A172 (cell line): Measurements from ENCODE around the gene DOK7. TPM values are rescaled to one million over a fixed set of nuclear protein-coding genes. Genes with fewer than 3 reads are reported as not detected.

Experiments
- DNase-seq: peaks from one replicate; pipeline ENCODE4 v3.0.0-alpha.2; 2015; ENCODE audit warnings: low spot score
- total RNA-seq: library from RNA; depleted of rRNA; stranded (reverse); fragments of >200 nt; shearing (Covaris generic); gene quantifications from 2 replicates; pipeline ENCODE4 v1.2.3, GENCODE V29; 2014; rRNA removed

DOK7 gene, protein sequence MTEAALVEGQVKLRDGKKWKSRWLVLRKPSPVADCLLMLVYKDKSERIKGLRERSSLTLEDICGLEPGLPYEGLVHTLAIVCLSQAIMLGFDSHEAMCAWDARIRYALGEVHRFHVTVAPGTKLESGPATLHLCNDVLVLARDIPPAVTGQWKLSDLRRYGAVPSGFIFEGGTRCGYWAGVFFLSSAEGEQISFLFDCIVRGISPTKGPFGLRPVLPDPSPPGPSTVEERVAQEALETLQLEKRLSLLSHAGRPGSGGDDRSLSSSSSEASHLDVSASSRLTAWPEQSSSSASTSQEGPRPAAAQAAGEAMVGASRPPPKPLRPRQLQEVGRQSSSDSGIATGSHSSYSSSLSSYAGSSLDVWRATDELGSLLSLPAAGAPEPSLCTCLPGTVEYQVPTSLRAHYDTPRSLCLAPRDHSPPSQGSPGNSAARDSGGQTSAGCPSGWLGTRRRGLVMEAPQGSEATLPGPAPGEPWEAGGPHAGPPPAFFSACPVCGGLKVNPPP
- total RNA-seq, result 17.9 and 21.4 TPM in 2 replicates

DNA sequence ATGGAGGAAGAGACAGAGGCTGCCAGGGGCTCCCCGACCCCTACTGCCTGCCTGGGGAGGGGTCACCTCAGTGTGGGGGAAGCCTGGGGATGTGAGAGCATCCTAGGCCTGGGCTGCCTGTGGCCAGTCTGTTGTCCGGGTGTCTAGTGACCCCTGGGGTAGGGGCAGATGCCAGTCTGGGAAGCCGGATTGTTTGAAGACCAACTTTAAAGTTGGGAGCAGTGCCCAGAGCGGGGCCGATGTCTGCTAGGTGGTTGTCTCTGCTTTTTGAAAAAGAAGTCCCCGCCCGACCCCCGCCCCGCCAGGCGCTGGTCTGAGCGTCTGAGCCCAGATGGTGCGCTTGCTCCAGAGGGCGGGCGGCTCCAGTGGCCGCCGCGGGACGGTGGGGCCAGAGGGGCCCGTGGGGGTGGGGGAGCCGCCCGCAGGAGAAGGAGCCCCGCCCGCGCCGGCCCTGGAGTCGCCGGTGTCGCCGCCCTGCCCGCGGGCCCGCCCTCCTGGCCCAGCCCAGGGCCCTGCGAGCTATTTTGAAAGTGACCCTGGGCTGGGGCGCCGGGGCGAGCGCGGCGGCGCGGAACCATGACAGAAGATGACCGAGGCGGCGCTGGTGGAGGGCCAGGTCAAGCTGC, at the start of gene DOK7:
Gene DOK7 (plus strand): TSS at position 517 of the 626 bp plus-strand sequence. CDS start 70 bp downstream, at position 587.
- no peak for DNase-seq

DNA sequence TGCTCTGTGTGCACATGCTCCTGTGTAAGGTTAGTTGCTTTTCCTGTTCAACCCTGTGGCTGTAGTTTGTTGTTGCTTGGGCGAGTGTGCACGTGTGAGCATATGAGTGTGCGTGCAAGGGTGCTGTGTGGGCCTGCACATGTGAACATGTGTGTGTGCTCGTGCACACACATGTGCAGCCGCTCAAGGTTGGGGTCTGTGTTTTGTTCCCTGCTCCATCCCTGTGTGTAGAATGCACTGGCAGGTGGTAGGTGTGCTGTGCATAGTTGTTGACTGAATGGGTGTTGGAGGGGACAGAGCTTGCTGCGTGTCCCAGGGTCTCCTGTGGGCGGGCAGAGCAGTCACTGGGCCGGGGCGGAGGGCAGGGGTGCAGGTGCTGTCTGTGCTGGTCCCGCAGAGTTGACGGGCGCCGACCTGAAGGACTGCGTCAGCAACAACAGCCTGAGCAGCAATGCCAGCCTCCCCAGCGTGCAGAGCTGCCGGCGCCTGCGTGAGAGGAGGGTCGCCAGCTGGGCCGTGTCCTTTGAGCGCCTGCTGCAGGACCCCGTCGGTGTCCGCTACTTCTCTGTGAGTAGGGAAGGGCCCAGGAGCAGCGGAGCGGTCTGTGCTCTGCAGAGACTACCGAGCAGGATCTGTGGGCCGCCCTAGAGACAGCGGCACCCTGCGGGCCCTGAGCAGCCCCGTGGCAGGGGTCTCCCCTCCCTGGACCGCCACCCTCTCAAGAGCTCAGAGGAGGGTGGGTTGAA, 49.3 kb upstream of the DOK7 start:
- no peak for DNase-seq

DNA sequence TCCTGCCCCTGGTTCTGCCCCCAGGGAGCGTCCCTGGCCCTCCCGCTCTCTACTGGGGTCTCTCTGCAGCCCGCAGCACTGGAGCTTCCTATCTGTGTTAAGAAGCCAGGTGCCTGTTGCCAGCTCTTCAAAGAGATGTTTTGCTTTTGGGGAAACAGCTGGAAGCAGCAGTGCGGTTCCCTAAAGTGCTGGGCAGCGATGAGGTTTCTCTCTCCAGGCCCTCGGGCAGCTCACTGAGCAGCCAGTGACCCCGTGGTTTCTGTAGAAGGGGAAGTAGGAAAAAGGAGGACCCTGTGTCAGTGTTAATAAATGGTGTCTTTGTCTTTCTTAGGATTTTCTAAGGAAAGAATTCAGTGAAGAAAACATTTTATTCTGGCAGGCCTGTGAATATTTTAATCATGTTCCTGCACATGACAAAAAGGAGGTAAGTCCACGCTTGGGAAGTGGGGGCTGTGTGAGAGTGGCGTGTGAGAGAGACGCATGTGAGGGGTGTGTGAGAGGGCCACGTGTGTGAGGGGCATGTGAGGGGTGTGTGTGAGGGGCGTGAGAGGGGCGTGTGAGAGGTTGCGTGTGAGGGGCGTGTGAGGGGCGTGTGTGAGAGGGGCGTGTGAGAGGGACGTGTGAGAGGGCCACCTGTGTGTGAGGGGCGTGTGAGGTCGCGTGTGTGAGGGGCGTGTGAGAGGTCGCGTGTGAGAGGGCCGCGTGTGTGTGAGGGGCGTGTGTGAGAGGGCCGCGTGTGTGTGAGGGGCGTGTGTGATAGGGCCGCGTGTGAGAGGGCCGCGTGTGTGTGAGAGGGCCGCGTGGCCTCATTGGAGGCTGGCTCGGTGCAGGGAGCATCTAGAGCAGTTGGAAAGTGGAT, 48.5 kb upstream of the DOK7 start:
- no peak for DNase-seq

DNA sequence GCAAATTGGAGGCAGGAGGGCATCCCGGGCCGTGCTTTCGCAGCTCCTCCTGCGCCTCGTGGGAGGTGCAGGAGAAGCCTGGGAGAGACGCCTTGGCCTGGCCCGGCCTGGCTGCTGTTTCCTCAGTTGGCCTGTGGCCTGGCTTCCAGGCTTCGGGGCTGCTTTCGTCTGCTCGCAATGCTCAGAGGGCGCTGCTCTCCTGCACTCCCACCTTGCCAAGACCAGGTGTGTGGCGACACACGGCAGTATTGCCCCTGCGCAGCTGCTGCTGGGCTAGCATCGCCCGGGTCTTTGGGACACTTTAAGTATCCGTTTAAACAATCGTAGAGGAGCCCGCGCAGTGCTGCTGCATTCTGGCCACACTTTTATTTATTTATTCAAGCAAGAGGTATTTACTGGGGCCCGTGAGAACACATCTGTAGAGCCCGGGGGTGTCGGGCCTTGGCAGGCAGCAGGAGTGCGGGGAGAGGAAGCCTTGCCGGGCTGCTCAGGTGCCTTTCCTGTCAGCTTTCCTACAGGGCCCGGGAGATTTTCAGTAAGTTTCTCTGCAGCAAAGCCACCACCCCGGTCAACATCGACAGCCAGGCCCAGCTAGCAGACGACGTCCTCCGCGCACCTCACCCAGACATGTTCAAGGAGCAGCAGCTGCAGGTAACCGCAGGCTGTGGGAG, 47.5 kb upstream of the DOK7 start:
- DNase-seq, result no peak

DNA sequence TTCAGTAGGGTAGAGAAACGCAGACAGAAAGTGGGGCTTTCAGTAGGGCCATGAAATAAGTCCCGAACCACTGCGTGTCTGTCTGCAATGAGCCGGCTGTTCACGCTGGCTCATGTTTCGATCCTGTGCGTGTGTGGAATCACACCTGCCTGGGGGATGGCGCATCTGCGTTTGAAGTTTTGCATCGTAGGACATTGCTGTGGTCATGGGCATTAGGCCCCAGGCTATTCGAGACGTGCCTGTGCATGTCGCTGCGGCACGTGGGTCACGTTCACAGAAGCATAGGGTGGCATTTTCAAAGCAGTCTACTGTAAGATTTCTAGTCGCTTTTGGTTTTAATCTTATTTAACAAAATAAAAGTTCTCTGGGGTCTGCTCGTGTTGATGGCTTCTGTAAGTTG, 46.8 kb upstream of the DOK7 start:
- no peak for DNase-seq

DNA sequence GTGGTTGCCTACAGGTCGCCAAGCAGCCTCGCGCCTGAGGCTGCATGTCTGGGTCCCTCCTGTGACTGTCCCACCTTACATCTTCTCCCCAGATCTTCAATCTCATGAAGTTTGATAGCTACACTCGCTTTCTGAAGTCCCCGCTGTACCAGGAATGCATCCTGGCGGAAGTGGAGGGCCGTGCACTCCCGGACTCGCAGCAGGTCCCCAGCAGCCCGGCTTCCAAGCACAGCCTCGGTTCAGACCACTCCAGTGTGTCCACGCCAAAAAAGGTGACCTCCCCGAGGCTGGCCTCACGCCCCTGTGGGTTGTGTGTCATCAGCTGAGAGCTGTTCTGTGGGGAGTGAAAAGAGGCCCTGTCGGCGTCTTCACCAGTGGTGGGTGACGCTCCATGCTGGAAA, 46.3 kb upstream of the DOK7 start:
- DNase-seq, result no peak

DNA sequence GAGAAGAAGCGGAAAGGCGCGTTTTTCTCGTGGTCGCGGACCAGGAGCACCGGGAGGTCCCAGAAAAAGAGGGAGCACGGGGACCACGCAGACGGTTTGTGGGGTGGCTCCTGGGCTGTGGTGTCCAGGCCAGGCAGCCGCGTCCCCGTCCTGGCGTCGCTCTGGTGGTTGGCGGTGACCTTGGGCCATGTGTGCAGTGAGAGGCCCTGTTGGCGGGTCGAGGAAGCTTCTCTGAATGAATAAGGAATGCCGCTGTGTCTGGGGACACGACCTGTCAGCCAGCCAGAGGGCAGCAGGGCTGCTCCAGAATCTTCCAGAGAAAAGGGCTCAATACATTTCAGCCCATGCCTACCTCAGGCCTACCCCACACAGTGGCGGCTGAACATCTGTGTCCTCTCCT, 45.7 kb upstream of the DOK7 start:
- DNase-seq, result no peak

DNA sequence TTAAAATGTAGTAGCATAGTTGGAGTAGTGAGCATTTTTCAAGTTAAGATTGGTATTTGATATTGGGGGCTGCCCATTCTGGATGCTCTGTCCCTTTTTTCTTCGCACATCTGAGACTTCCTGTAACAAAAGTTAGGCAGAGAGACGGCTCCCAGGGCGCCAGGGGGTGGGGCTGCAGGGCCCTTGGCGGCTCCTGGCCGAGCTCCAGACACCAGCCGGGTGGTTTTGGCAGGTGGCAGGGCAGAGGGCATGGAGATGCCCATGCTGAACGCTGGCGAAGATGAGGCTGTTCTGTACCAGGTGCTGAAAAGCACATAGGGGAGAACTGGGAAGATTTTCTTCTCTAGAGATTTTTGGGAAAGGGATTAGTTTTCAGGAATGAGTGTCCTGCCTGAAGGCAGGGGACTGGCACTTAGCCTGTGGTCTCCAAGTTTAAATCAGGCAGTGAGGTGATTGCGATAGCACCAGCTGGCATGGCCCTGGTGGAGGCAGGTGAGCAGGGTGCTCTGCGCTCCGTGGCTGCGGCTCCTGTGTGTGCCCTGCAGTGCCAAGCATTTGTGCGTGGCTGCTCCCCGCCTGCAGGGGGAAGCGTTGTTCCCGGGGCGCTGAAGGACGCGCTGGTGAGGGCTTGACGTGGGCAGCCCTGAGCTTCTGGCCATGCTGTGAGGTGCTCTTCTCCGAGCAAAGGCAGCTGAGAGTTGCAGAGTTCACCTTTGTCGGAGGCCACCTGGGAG, 44.9 kb upstream of the DOK7 start:
- no peak for DNase-seq

DNA sequence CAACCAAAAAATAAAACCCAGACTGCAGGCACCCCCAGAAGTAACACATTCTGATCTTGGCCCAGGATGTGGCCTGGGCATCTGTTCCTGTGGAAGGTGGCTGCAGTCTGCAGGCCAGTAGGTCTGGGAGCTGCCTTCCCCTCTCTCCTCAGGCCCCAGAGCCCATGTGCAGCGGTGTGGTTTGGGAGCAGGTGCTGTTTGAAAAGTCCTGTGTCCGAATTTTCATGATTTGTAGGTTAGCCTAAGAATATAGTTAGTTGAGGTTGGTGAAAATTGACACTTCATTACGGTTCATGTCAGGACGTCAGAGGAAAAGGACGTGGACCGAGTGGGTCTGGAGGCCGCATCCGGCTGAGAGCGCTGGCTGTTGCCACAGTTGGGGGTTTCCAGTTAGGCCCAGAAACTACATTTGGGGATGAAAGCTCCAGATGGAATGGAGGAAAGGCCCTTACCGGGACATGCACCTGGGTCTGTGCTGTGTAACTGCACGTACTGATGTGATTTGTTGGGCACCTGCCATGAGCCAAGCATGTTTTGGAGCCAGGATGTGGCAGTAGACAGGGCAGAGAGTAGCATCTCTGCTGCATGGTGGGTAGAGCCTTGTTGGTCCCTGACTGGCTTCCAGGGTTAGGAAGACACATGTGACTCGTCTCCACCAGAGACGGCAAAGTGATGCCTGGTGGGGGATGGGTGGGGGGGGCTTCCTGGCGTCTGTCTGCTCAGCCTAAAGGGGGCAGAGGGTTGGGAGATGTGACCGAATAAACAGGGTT, 43.1 kb upstream of the DOK7 start:
- no peak for DNase-seq

DNA sequence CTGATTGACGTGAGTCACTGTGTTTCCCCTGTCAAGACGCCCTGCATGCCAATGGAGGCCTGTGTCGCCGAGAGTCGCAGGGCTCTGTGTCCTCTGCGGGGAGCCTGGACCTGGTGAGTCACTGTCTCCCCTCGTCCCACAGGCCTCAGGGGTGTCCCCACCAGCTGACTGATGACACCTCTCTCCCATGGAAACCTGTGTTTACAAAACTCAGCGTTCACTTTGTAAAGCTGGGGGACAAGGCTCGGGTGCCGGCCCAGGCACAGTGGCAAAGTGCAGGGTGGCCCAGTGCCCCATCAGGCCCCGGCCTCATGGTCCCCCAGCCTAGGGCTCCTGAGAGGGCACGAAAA, 42.5 kb upstream of the DOK7 start:
- no peak for DNase-seq

DNA sequence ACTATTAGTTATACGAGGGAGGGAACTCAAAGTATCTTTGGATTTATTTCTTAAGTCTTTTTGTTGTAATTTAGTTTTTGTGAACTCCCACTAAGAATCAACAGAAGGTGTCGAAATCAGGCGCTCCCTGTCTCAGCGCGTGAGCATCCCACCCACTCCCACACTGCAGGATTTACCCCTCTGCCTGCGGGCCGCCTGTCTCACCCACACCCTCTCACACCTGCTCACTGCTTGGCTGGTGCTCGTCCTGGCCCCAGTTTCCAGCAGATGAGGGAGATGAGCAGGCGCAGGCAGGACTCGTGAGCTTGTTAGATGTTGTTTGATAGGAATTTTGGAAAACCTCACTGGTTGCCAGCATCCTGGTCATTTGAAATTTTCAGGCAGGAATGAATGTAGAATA, 42.1 kb upstream of the DOK7 start:
- DNase-seq, result no peak

DNA sequence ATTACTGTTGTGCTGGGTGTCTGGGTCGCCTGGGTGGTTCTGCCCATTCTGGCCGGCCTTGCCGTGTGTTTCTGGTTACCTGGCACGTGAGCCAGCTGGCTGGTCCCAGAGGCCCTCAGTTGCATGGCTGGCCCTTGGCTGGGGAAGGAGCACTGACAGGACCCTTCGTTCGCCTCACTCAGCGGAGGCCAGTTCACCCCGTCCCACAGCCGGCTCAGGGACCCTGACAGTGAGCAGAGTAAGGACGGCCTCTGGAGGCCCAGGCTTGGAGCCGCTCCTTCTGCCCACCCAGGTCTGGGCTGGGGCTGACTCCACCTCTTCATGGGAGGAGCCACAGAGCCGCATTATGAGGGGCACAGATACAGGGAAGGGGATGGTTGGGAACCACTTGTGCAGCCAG, 41.6 kb upstream of the DOK7 start:
- DNase-seq, result no peak

DNA sequence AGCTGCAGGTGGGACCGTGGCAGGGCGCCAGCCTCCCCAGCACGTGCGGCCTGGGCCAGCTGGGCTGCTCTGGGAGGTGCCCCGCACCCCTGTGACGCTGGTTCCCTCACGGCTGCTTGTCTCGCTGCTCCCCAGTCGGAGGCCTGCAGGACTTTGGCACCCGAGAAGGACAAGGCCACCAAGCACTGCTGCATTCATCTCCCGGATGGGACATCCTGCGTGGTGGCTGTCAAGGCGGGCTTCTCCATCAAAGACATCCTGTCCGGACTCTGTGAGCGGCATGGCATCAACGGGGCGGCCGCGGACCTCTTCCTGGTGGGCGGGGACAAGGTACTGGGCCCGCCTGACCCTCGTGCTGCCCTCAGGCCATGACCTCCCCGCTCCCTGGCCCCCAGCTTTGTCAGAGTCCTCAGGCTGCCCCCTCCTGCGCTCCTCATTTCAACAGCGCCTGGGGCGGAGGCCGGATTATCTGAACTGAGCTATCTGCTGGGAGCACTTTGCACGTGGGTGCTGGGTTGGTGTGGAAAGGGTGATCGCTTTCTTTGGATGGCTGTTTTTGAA, 40.8 kb upstream of the DOK7 start:
- DNase-seq, result no peak

DNA sequence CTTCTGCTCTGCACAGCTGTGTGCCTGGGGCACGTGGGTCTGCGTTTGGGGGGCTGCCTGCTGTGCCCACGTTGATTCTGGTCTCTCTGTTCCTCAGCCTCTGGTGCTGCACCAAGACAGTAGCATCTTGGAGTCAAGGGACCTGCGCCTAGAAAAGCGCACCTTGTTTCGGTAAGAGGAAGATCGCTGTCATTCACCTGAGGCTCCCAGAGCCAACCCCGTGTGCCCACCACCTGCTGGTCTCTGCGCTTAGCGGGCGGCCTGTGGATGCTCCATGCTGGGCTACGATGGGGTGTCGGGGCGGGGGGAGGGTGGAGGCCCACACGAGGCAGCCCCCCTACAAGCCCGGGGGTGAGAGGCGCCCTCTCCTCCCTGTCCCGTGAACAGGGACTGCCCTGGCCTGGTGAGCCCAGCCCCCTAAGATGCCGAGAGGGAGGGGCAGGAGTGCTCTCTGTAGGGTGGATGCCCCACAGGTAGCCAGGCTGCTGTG, 40.3 kb upstream of the DOK7 start:
- no peak for DNase-seq

DNA sequence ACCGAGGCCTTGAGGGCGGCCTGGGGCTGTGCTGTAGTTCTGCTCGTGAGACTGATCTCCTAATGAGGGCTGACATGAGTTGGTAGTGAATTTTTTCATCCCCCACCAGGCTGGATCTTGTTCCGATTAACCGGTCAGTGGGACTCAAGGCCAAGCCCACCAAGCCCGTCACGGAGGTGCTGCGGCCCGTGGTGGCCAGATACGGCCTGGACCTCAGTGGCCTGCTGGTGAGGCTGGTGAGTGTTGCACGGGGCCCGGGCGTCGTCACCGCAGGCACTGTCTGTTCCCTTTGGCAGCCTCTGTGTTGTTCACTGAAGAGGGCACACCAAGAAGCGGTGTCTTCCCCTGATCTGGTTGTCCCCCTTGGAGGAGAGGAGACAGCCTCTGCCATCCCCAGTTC, 39.7 kb upstream of the DOK7 start:
- DNase-seq, result no peak

DNA sequence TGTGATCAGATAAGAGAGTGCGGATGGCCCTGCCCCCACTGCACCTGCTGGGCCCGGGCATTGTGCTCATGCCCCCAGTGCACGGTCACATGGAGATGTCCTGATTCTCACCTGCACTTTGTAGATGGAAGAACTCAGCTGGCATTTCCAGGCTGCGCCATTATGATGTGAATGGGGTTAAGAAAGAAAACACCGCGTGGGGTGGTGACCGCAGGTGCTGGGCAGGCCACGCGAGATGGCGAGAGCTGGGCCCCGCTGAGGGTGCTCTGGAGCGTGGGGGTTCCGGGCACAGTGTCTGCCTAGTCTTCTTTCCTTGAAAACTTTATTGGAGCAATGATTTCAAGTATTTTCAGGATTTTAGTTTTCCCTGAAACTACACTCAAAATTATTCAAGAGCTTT, 39.2 kb upstream of the DOK7 start:
- no peak for DNase-seq

DNA sequence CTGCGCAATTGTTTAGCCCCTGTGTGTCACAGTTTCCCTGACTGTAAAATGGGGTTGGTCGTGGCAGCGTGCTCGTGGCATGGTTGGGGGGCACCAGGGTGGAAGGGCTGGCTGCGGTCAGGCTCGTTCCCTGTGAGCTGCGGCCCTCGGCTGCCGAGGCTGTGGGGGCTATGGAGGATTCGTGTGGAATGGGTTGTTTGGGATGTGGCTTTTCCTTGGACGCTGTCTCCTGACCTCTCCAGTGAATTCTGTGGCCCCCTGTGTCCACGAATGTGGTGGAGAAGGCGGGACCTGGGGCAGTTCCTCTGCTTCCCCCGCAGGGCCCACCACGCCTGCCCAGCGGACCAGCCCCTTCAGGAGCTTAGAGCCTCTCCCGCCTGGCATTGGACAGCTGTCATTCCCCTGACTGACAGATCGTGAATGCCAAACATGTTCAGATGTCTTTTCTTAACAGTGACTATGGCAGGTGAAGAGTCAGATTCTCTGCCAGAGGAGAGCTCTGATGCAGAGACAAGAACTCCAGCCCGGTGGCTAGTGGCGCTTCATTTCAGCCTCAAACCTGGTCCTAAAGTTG, 38.5 kb upstream of the DOK7 start:
- DNase-seq, result no peak

DNA sequence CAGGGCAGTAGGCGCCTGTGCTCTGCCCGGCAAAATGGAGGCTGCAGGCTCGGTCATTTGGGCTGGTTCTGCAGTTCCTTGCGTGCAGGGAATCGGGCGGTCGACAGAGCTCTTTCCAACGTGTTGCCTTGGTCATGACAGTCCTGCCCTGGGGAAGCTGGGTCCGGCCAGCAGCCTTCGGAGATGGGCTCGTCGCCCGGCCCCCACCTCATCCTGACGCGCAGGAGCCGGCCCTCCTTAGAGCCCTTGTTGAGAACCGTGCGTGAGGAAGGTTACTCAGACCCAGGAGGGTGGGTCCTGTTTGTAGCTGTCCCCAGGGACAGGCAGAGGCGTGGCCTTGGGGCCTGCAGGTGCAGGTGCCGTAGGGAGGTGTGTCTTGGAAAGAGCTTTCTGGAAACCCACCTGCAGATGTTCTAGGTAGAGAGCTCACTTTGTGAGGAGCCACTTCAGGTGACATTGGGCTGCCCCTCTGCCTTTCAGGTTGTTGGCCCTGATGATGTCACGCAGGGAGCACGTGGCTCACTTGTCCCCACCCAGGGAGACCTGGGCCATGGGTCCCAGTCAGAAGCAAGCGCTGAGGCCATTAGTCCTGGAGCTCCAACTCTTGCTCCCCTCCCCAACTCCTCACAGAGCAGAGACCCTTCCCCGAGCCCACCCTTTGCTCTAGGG, 36.5 kb upstream of the DOK7 start:
- DNase-seq, result no peak
